HG02884 (cell line): ENCODE data around the gene ZNRF1.
"Not testable (repeated sequence)": the region's sequence is repeated elsewhere in the genome, so short reads cannot be mapped to it uniquely, and the experiment has no call there.

ENCODE experiments used
- ATAC-seq: cut with Tn5 transposase; IDR thresholded peaks from one replicate; pipeline ENCODE4 v1.9.1; 2021; ENCODE audit warnings: mild to moderate bottlenecking, moderate library complexity; ENCODE audit not compliant: unreplicated experiment

ZNRF1 gene

GRCh38 chr16:75111514-75111940 is 112.7 kb downstream of the ZNRF1 start:
- peak; percentile 13 for ATAC-seq

DNA sequence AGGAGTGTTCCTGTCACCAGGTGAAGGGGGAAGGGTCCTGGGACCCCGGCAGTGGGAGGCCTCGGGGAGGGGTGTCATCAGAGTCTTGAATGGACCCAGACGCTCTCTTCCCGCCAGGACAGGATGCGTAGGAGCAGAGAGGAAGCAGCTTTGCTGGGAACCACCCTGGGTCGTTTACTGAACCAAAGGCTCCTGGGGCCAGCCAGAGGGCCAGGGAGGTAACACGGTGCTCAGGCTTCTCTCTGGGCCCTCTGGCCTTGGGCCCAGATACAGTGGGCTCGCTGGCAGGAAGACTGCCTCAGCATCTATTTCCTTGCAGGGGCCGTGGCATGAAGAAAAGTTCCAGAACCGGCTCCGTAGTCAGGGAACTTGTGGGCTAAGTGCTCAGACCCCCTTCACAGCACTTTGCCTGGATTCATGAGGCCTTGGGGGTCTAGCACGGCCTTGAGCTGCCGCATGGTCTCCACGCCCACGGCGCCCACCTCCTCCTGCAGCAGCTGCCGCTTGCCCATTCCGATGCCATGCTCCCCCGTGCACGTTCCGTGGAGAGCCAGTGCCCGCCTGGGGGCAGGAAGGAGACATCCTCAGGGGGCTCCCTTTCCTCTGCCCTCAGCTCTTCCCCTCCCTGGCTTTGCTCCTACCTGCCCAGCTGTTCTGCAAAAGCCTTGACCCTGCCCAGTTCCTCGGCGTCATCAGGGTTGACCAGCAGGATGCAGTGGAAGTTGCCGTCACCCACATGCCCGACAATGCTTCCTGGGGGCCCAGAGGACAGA is 113.3 kb downstream of the ZNRF1 start:
- no peak for ATAC-seq

GRCh38 chr16:75112734-75113491 is 114.1 kb downstream of the ZNRF1 start:
- ATAC-seq: no peak

GRCh38 chr16:75113541-75114121 is 114.8 kb downstream of the ZNRF1 start:
- no peak for ATAC-seq

GRCh38 chr16:75114179-75114945 is 115.5 kb downstream of the ZNRF1 start:
- no peak for ATAC-seq

GRCh38 chr16:75114946-75115825 is 116.4 kb downstream of the ZNRF1 start:
- no peak for ATAC-seq

DNA sequence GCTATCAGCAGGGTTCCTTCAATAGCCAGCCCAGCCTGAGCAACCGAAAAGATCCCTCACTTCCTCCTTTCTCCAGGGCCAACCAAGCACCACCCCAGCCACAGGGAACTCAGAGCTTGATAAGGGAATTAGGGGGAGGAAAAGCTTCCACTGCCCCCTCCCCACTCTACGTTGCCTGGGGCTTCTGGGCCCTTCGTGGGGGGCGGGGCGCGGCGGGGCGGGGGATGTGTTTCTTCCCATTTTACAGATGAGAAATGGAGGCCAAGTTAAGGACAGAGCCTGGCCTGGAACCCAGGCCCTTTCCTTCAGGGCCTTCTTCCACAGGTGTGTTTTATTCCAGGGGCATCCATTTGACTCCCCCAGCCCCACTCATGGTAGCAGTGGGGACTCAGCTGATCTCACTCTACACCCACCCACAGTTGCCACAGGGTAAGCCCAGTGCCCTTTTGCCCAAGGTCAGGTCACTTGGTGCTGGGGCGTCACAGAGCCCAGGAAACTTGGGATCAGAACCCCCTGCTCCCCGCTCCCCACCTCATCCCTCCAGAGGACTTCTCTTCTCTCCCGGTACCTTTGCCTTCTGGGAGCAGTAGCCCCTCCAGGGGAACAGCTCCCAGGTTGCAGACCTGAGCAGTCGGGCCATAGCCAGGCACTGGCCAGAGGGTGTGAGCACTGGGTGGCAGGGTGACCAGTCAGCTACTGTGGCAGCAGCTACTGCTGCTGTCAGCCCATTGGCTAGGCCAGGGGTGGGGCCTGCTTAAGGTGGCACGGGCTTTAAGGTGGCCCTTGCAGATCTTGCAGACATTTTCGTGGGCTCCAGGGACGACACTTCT is 117.5 kb downstream of the ZNRF1 start, which contains the start of gene LDHD:
Gene LDHD (minus strand): TSS at position 700 of the 830 bp plus-strand sequence. CDS start 60 bp downstream, at position 640.
- no peak for ATAC-seq

GRCh38 chr16:75116911-75117245 is 118.1 kb downstream of the ZNRF1 start:
- no peak for ATAC-seq

- no peak for ATAC-seq
Observed at GRCh38 chr16:75118943-75119539, 120.2 kb downstream of the ZNRF1 start.

DNA sequence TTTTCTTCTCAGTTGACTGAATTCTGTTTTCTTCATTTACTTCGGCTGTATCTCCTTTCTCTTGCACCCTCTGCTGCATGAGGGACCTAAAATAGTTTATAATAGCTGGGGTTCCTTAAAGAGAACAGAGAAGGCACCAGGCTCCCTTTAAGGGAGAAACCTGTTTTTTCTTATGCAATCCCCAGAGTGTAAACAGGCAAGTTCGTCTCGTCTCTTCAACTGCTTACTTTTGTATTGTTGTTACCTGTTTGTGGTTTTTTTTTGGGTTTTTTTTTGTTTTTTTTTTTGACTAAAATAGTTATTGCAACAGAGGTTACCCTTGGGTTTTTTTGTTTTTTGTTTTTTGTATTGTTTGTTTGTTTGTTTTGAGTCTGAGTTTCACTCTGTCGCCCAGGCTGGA is 121.4 kb downstream of the ZNRF1 start:
- no peak for ATAC-seq

- no peak for ATAC-seq
Observed at GRCh38 chr16:75121949-75122568, 123.2 kb downstream of the ZNRF1 start.

DNA sequence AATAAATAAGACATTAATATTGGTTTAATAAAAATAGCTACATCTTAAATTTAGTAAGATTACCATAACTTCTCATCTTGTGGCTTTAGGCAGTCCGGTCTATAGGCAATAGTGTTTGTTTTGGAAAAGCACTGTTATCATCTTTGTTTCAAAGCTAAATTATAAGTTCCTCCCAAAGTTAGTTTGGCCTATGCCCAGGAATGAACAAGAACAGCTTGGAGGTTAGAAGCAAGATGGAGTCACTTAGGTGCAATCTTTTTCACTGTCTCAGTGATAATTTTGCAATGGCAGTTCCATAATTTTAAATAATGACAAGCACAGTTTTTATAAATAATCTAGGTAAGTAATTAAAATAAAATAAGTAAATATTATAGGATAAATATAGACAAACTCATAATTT is 123.8 kb downstream of the ZNRF1 start:
- no peak for ATAC-seq

- ATAC-seq: no peak
Observed at GRCh38 chr16:75127713-75128415, 129.0 kb downstream of the ZNRF1 start.

DNA sequence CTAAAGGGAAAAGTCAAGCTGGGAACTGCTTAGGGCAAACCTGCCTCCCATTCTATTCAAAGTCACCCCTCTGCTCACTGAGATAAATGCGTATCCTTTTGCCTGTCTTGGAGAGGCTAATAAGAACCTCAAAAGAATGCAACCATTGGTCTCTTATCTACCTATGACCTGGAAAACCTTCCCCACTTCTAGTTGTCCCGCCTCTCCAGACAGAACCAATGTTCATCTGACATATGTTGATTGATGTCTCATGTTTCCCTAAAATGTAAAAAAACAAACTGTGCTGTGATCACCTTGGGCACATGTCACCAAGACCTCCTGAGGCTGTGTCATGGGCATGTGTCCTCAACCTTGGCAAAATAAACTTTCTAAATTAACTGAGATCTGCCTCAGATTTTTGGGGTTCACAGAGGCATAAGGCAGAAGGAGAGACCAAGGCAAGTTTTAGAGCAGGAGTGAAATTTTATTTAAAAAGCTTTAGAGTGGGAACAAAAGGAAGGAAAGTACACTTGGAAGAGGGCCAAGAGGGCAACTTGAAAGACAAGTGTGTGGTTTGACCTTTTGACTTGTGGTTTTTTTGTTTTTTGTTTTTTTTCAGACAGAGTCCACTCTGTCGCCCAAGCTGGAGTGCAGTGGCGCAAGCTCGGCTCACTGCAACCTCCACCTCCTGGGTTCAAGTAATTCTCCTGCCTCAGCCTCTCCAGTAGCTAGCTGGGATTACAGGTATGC is 130.8 kb downstream of the ZNRF1 start:
- not testable (repeated sequence) for ATAC-seq

- ATAC-seq: no peak
Observed at GRCh38 chr16:75130150-75130771, 131.4 kb downstream of the ZNRF1 start.

- ATAC-seq: no peak
Observed at GRCh38 chr16:75131081-75131480, 132.3 kb downstream of the ZNRF1 start.

GRCh38 chr16:75138233-75138632 is 139.4 kb downstream of the ZNRF1 start:
- no peak for ATAC-seq
